Colonic mucosa (tissue), 4 donors: ENCODE results near the gene UBAP2L. TPM values are rescaled to one million over a fixed set of nuclear protein-coding genes. Genes with fewer than 3 reads are reported as not detected.
A peak's percentile ranks its signal among the peaks of the same experiment; 100 is the strongest.

ENCODE experiments used
- DNase-seq: peaks from one replicate; pipeline ENCODE4 v3.0.0-alpha.2; 2020
- H3K27ac ChIP-seq: fragments of 200-600 bp; one replicate; pipeline ENCODE4 v1.8.0; 2021
- H3K27me3 ChIP-seq: fragments of 200-600 bp; one replicate; pipeline ENCODE4 v1.8.0; 2021
- H3K36me3 ChIP-seq: fragments of 200-600 bp; one replicate; pipeline ENCODE4 v1.8.0; 2021
- H3K4me1 ChIP-seq: fragments of 200-600 bp; one replicate; pipeline ENCODE4 v1.8.0; 2021; ENCODE audit warnings: mild to moderate bottlenecking
- H3K4me3 ChIP-seq: fragments of 200-600 bp; one replicate; pipeline ENCODE4 v1.8.0; 2021
- H3K9ac ChIP-seq, 2 donors: one replicate each; pipeline ENCODE4 v1.7.0; 2013; ENCODE audit warnings: control low read depth in 2 of 2, low read depth in 2 of 2, low read length in 2 of 2
- H3K9me3 ChIP-seq: fragments of 200-600 bp; one replicate; pipeline ENCODE4 v1.8.0; 2021
- CTCF ChIP-seq: fragments of 200-600 bp; IDR thresholded peaks from one replicate; pipeline ENCODE4 v1.8.0; 2022; ENCODE audit warnings: antibody characterized with exemption, mild to moderate bottlenecking
- intact Hi-C: fragments of 100-400 bp; cut with DNase I; formaldehyde crosslinking; loops from one replicate; pipeline ENCODE4 v1.14.1; 2022
- total RNA-seq, 2 donors: library from RNA; stranded (reverse); fragmentation: NEBNext Ultra II Directional in 1 of 2; extraction: Animal tissue kit (Norgen Biotek cat#: 25700) in 1 of 2; gene quantifications; one replicate each; pipeline ENCODE4 v1.2.1, GENCODE V29; 2021
- donor health status: healthy.
- donor health status: DM: no; HTN: no; CAD: no.
- donor health status: DM: no; HTN: no; CAD: no.

Gene UBAP2L, protein sequence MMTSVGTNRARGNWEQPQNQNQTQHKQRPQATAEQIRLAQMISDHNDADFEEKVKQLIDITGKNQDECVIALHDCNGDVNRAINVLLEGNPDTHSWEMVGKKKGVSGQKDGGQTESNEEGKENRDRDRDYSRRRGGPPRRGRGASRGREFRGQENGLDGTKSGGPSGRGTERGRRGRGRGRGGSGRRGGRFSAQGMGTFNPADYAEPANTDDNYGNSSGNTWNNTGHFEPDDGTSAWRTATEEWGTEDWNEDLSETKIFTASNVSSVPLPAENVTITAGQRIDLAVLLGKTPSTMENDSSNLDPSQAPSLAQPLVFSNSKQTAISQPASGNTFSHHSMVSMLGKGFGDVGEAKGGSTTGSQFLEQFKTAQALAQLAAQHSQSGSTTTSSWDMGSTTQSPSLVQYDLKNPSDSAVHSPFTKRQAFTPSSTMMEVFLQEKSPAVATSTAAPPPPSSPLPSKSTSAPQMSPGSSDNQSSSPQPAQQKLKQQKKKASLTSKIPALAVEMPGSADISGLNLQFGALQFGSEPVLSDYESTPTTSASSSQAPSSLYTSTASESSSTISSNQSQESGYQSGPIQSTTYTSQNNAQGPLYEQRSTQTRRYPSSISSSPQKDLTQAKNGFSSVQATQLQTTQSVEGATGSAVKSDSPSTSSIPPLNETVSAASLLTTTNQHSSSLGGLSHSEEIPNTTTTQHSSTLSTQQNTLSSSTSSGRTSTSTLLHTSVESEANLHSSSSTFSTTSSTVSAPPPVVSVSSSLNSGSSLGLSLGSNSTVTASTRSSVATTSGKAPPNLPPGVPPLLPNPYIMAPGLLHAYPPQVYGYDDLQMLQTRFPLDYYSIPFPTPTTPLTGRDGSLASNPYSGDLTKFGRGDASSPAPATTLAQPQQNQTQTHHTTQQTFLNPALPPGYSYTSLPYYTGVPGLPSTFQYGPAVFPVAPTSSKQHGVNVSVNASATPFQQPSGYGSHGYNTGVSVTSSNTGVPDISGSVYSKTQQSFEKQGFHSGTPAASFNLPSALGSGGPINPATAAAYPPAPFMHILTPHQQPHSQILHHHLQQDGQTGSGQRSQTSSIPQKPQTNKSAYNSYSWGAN
- 100 to 1,000 TPM in 1 of 2 donors, 10 to 100 TPM in 1; 84.8 to 102 TPM for total RNA-seq

- intact Hi-C loops: no loop called here
- peaks cover 7% of the 10 kb centered on the region for H3K4me1 ChIP-seq
Observed at GRCh38 chr1:154220071-154220969, at the start of gene UBAP2L. UBAP2L (plus strand) TSS chr1:154220955; CDS start chr1:154225124, 4,169 bp downstream.

DNA sequence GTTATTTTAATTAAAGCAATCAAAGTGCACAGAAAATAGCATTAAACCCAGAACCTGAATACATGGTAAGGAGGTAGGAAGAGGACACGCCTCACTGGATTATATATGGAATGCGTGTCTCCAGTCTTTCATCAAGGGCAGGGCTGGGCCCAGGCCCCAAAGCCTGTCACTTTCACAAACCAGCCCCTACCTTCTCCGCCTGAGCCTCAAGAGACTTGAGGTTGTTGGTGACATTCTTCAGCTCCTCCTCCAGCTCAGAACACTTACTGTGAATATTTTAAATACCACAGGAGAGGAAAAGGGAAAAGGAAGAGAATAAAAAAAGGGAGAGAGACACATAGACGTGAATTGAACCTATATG is 49.6 kb upstream of the UBAP2L start:
- no peak for TF ChIP-seq CTCF
- no peak for DNase-seq
- no peaks in the 10 kb centered on the region for H3K4me1 ChIP-seq
- peaks cover 50% of the 10 kb centered on the region for H3K36me3 ChIP-seq
- no peak overlapping the region for H3K9ac ChIP-seq
- H3K27me3 ChIP-seq: no peaks in the 10 kb centered on the region
- H3K9me3 ChIP-seq: no peaks in the 10 kb centered on the region
- H3K4me3 ChIP-seq: no peak overlapping the region
- intact Hi-C loops: no loop called here
- no peak overlapping the region for H3K27ac ChIP-seq

More at GRCh38 chr1:154220071-154220969, at the start of gene UBAP2L:
- peak within 1 kb of the TSS; percentile 98 for H3K27ac ChIP-seq
- H3K27me3 ChIP-seq: no peaks in the 10 kb centered on the region
- peak within 1 kb of the TSS; percentile 93 to 99 for H3K9ac ChIP-seq
- TF ChIP-seq CTCF: no peak
- H3K36me3 ChIP-seq: no peaks in the 10 kb centered on the region
- peak; percentile 99 for DNase-seq
- peak within 1 kb of the TSS; percentile 77 for H3K4me3 ChIP-seq
- no peaks in the 10 kb centered on the region for H3K9me3 ChIP-seq

GRCh38 chr1:154171880-154172279 is 48.9 kb upstream of the UBAP2L start:
- Histone ChIP-seq H3K4me1 (peaks cover under 1% of the 10 kb centered on the region), H3K9me3 (no peaks in the 10 kb centered on the region), H3K27ac (no peak overlapping the region), H3K4me3 (no peak overlapping the region), H3K9ac (no peak overlapping the region), H3K27me3 (no peaks in the 10 kb centered on the region), H3K36me3 (peaks cover 47% of the 10 kb centered on the region)
- intact Hi-C loops: no loop called here
- TF ChIP-seq CTCF: no peak
- no peak for DNase-seq

DNA sequence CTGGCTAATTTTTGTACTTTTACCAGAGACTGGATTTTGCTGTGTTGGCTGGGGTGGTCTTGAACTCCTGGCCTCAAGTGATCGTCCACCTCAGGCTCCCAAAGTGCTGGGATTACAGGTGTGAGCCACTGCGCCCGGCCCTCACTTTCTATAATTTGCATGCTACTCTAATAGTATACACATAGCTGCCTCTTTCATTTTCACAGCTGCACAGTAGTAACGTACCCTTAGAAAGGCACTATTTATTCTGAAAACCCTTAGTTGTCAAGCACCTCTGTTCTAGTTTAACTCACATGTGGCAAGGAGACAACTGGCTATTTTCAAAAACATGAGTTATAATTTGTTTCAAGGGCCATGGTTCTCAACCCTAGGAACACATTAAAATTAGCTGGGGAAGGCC is 46.1 kb upstream of the UBAP2L start:
- no peaks in the 10 kb centered on the region for H3K9me3 ChIP-seq
- no peaks in the 10 kb centered on the region for H3K27me3 ChIP-seq
- intact Hi-C loops: no loop called here
- DNase-seq: no peak
- no peak for TF ChIP-seq CTCF
- no peak overlapping the region for H3K9ac ChIP-seq
- H3K27ac ChIP-seq: no peak overlapping the region
- H3K36me3 ChIP-seq: peaks cover 33% of the 10 kb centered on the region
- H3K4me3 ChIP-seq: no peak overlapping the region
- H3K4me1 ChIP-seq: peaks cover 21% of the 10 kb centered on the region
